K562 (cell line): ENCODE data around the gene ZSWIM7. TPM values are rescaled to one million over a fixed set of nuclear protein-coding genes. Genes with fewer than 3 reads are reported as not detected.
A peak's percentile ranks its signal among the peaks of the same experiment; 100 is the strongest.

Source experiments
- ATF1 ChIP-seq, 2 experiments: fragments of 450-650 bp in 1 of 2; IDR thresholded peaks; 2 replicates each; pipeline ENCODE4 v1.6.1; 2016; ENCODE audit warnings: missing compliant biosample characterization in 1 of 2, missing genetic modification characterization in 1 of 2
- CBX3 ChIP-seq, 2 experiments: IDR thresholded peaks; 1 replicate in 1 of 2; 2 replicates in 1 of 2; pipeline ENCODE4 v1.6.1; 2012; ENCODE audit warnings: inconsistent platforms in 2 of 2, low read length in 2 of 2, borderline replicate concordance in 1 of 2, control low read depth in 1 of 2
- CBX8 ChIP-seq: fragments of 200-600 bp; sonication (generic); IDR thresholded peaks from 2 replicates; pipeline ENCODE4 v1.6.1; 2012; ENCODE audit warnings: borderline replicate concordance, mixed run types, low read depth, mild to moderate bottlenecking, moderate library complexity, mixed read lengths, low read length, control low read depth, inconsistent platforms; ENCODE audit not compliant: poor library complexity, severe bottlenecking; ENCODE audit errors: extremely low read depth
- CREB1 ChIP-seq, 2 experiments: sonication (generic) in 1 of 2; formaldehyde crosslinking in 1 of 2; IDR thresholded peaks; 2 replicates each; pipeline versions ENCODE4 v1.6.1 to v1.8.0; 2012 to 2022; ENCODE audit warnings: inconsistent platforms in 1 of 2, mild to moderate bottlenecking in 1 of 2, missing genetic modification reagents in 1 of 2, moderate library complexity in 1 of 2
- ETV5 ChIP-seq: sonication (generic); formaldehyde crosslinking; IDR thresholded peaks from 2 replicates; pipeline ENCODE4 v1.4.0; 2020; ENCODE audit warnings: low read depth, mild to moderate bottlenecking, missing genetic modification reagents
- FOXK1 ChIP-seq: sonication (generic); formaldehyde crosslinking; IDR thresholded peaks from 2 replicates; pipeline ENCODE4 v1.8.0; 2022; ENCODE audit warnings: missing genetic modification reagents, mild to moderate bottlenecking, borderline replicate concordance
- HMG20B ChIP-seq: fragments of 250-450 bp; sonication (Bioruptor Pico); IDR thresholded peaks from 2 replicates; pipeline ENCODE4 v1.5.0; 2021; ENCODE audit warnings: mild to moderate bottlenecking
- IRF2 ChIP-seq: sonication (generic); formaldehyde crosslinking; IDR thresholded peaks from 2 replicates; pipeline ENCODE4 v1.8.1; 2022; ENCODE audit warnings: mild to moderate bottlenecking, missing genetic modification reagents
- MAFF ChIP-seq: IDR thresholded peaks from 2 replicates; pipeline ENCODE4 v1.6.1; 2012; ENCODE audit warnings: low read length, improper control_type of control experiment
- NCOA4 ChIP-seq: fragments of 450-650 bp; IDR thresholded peaks from 2 replicates; pipeline ENCODE4 v1.6.1; 2018; ENCODE audit warnings: mild to moderate bottlenecking; ENCODE audit not compliant: partially characterized antibody
- NFRKB ChIP-seq: fragments of 450-650 bp; IDR thresholded peaks from 2 replicates; pipeline ENCODE4 v1.6.1; 2016; ENCODE audit warnings: low read depth
- NR1H2 ChIP-seq: sonication (generic); formaldehyde crosslinking; IDR thresholded peaks from 2 replicates; pipeline ENCODE4 v1.4.0; 2020; ENCODE audit warnings: mild to moderate bottlenecking, missing genetic modification reagents
- PHB2 ChIP-seq: fragments of 450-650 bp; IDR thresholded peaks from 2 replicates; pipeline ENCODE4 v1.6.1; 2017; ENCODE audit warnings: low read depth
- SP2 ChIP-seq: IDR thresholded peaks from 2 replicates; pipeline ENCODE4 v1.6.1; 2011; ENCODE audit warnings: mild to moderate bottlenecking, low read depth, low read length, moderate library complexity; ENCODE audit not compliant: poor library complexity, severe bottlenecking; ENCODE audit errors: extremely low read depth
- TEAD4 ChIP-seq, 2 experiments: sonication (generic) in 1 of 2; formaldehyde crosslinking in 1 of 2; IDR thresholded peaks; 2 replicates each; pipeline versions ENCODE4 v1.6.1 to v1.8.0; 2012 to 2022; ENCODE audit warnings: borderline replicate concordance in 1 of 2, inconsistent platforms in 1 of 2, low read length in 1 of 2, mild to moderate bottlenecking in 1 of 2, missing genetic modification reagents in 1 of 2
- TFAP4 ChIP-seq: sonication (generic); formaldehyde crosslinking; IDR thresholded peaks from 2 replicates; pipeline ENCODE4 v1.8.0; 2022; ENCODE audit warnings: missing genetic modification reagents, mild to moderate bottlenecking, moderate library complexity, borderline replicate concordance
- ZBTB43 ChIP-seq: sonication (generic); formaldehyde crosslinking; IDR thresholded peaks from 2 replicates; pipeline ENCODE4 v1.8.0; 2023; ENCODE audit warnings: mild to moderate bottlenecking, missing genetic modification reagents
- polyA plus RNA-seq, 8 experiments: library from polyadenylated mRNA; depleted of rRNA in 4 of 8; stranded (reverse) in 5 of 8; unstranded in 3 of 8; fragments of >200 nt; fragmentation: Nextera tagmentation in 2 of 8; fragmentation: Illumina TruSeq in 1 of 8; extraction: Ambion mirVana in 2 of 8; extraction: Trizol in 1 of 8; gene quantifications; 2 replicates each; pipeline versions ENCODE4 v1.2.1 to v1.2.3, GENCODE V29; 2011 to 2014; ENCODE audit warnings: inconsistent platforms in 1 of 8, missing spikeins in 1 of 8
- total RNA-seq, 7 experiments: library from RNA; depleted of rRNA in 6 of 7; stranded (reverse); fragments of >200 nt in 6 of 7; fragmentation: Illumina TruSeq in 2 of 7; extraction: Trizol in 2 of 7; gene quantifications; 2 replicates each; pipeline versions ENCODE4 v1.2.1 to v1.2.3, GENCODE V29; 2011 to 2021; ENCODE audit warnings: low replicate concordance in 1 of 7

Gene ZSWIM7
- total and polyA plus RNA-seq, 9 of the 15 experiments (the other 6 are each of a cell fraction or from before 2014, with no cell fraction given), result 5.9 to 18.7 (median 9.5) TPM

GRCh38 chr17:15944759-15945526 is 54.6 kb downstream of the ZSWIM7 start, which contains the start of gene ADORA2B (continued):
- TF ChIP-seq CREB1 (IDR thresholded peaks at IDR 0.05) (no peak; the same call in 1 of the 2 replicates), CREB1 (CRISPR knock-in tag; IDR thresholded peaks at IDR 0.05) (0 out of 2 replicates have a peak, but pooled peaks have one; percentile 39), NFRKB (0 out of 2 replicates have a peak, but pooled peaks have one; percentile 38), IRF2 (CRISPR knock-in tag) (no peak), CBX3 (IDR thresholded peaks at IDR 0.05; ENCODE audit: borderline replicate concordance in 1 of 2, low read length in 2 of 2) (peak in 1 of 2 experiments; percentile 29; a peak in 1 of 3 replicates), ATF1 (CRISPR knock-in tag; IDR thresholded peaks at IDR 0.05) (no peak), ATF1 (tag; IDR thresholded peaks at IDR 0.05) (peak; percentile 47; the same call in 1 of the 2 replicates), PHB2 (no peak), NR1H2 (CRISPR knock-in tag) (no peak), SP2 (peak; percentile 34), MAFF (no peak), ZBTB43 (CRISPR knock-in tag) (0 out of 2 replicates have a peak, but pooled peaks have one; percentile 57), TEAD4 (IDR thresholded peaks at IDR 0.05; ENCODE audit: low read length) (no peak), TEAD4 (CRISPR knock-in tag; IDR thresholded peaks at IDR 0.05; ENCODE audit: borderline replicate concordance) (no peak), TFAP4 (peak; percentile 87), CBX8 (no peak), HMG20B (CRISPR knock-in tag) (no peak), FOXK1 (CRISPR knock-in tag) (no peak), ETV5 (CRISPR knock-in tag) (no peak), NCOA4 (no peak)
- TF ChIP-seq, all 486 proteins: peak for 81
